Osteocyte (in vitro differentiated cells): ENCODE measurements around the gene EFCAB13. TPM values are rescaled to one million over a fixed set of nuclear protein-coding genes. Genes with fewer than 3 reads are reported as not detected.
A peak's percentile ranks its signal among the peaks of the same experiment; 100 is the strongest.

Experiments used
- DNase-seq: peaks from one replicate; pipeline ENCODE4 v3.0.0; 2021; ENCODE audit warnings: mixed read lengths; ENCODE audit not compliant: unreplicated experiment; ENCODE audit errors: extremely low spot score
- H3K27ac Mint-ChIP-seq: one replicate; pipeline ENCODE4 v1.8.0; 2021; ENCODE audit warnings: mild to moderate bottlenecking, mixed read lengths; ENCODE audit not compliant: unreplicated experiment
- H3K27me3 Mint-ChIP-seq: one replicate; pipeline ENCODE4 v1.8.0; 2021; ENCODE audit warnings: mixed read lengths; ENCODE audit not compliant: unreplicated experiment
- H3K36me3 Mint-ChIP-seq: one replicate; pipeline ENCODE4 v1.8.0; 2021; ENCODE audit warnings: mixed read lengths; ENCODE audit not compliant: unreplicated experiment
- H3K4me1 Mint-ChIP-seq: one replicate; pipeline ENCODE4 v1.8.0; 2021; ENCODE audit warnings: mixed read lengths; ENCODE audit not compliant: unreplicated experiment
- H3K4me3 Mint-ChIP-seq: one replicate; pipeline ENCODE4 v1.8.0; 2021; ENCODE audit warnings: mild to moderate bottlenecking, moderate library complexity, mixed read lengths; ENCODE audit not compliant: unreplicated experiment
- H3K9me3 Mint-ChIP-seq: one replicate; pipeline ENCODE4 v1.8.0; 2021; ENCODE audit warnings: mixed read lengths; ENCODE audit not compliant: unreplicated experiment
- CTCF ChIP-seq: fragments of 200-600 bp; sonication (generic); IDR thresholded peaks from 2 replicates; pipeline ENCODE4 v1.5.0; 2021; ENCODE audit warnings: antibody characterized with exemption, mild to moderate bottlenecking, moderate library complexity
- total RNA-seq: library from RNA; stranded (reverse); gene quantifications from 2 replicates; pipeline ENCODE4 v1.2.1, GENCODE V29; 2021

EFCAB13 gene
- total RNA-seq, 1 donor from 2014 or later = 2.7 TPM

GRCh38 chr17:47280072-47280811, 43.5 kb upstream of the EFCAB13 start:
- Mint-ChIP-seq H3K27me3 (no peaks in the 10 kb centered on the region), H3K4me3 (no peak overlapping the region), H3K27ac (peak overlapping the region; percentile 96)

GRCh38 chr17:47281216-47281615, 42.5 kb upstream of the EFCAB13 start:
- H3K9me3 Mint-ChIP-seq = no peaks in the 10 kb centered on the region
- no peak overlapping the region for H3K27ac Mint-ChIP-seq
- peaks cover 38% of the 10 kb centered on the region for H3K4me1 Mint-ChIP-seq
- TF ChIP-seq CTCF = no peak
- H3K27me3 Mint-ChIP-seq = no peaks in the 10 kb centered on the region
- no peak for DNase-seq
- H3K36me3 Mint-ChIP-seq = no peaks in the 10 kb centered on the region
- no peak overlapping the region for H3K4me3 Mint-ChIP-seq

More at GRCh38 chr17:47280072-47280811, 43.5 kb upstream of the EFCAB13 start:
- Mint-ChIP-seq H3K4me1 (peaks cover 46% of the 10 kb centered on the region), H3K9me3 (no peaks in the 10 kb centered on the region), H3K36me3 (no peaks in the 10 kb centered on the region)
- no peak for DNase-seq
- no peak for TF ChIP-seq CTCF

GRCh38 chr17:47285003-47285402, 38.8 kb upstream of the EFCAB13 start:
- Mint-ChIP-seq H3K4me1 (peaks cover 23% of the 10 kb centered on the region), H3K36me3 (no peaks in the 10 kb centered on the region), H3K9me3 (no peaks in the 10 kb centered on the region), H3K27ac (no peak overlapping the region), H3K27me3 (no peaks in the 10 kb centered on the region), H3K4me3 (no peak overlapping the region)
- TF ChIP-seq CTCF = no peak
- DNase-seq = no peak

GRCh38 chr17:47286198-47286914, 37.4 kb upstream of the EFCAB13 start:
- Mint-ChIP-seq H3K9me3 (no peaks in the 10 kb centered on the region), H3K4me3 (no peak overlapping the region), H3K36me3 (no peaks in the 10 kb centered on the region), H3K27ac (no peak overlapping the region), H3K27me3 (no peaks in the 10 kb centered on the region), H3K4me1 (peaks cover 15% of the 10 kb centered on the region)
- no peak for DNase-seq
- TF ChIP-seq CTCF = no peak

- DNase-seq = no peak
- Mint-ChIP-seq H3K27me3 (no peaks in the 10 kb centered on the region), H3K27ac (no peak overlapping the region), H3K4me1 (peaks cover 16% of the 10 kb centered on the region), H3K36me3 (no peaks in the 10 kb centered on the region), H3K4me3 (no peak overlapping the region), H3K9me3 (no peaks in the 10 kb centered on the region)
- TF ChIP-seq CTCF = no peak
These were observed 36.7 kb upstream of the EFCAB13 start for GRCh38 chr17:47287068-47287467.
